Measurements from ENCODE around the gene CCDC24. TPM values are rescaled to one million over a fixed set of nuclear protein-coding genes. Genes with fewer than 3 reads are reported as not detected.
A peak's percentile ranks its signal among the peaks of the same experiment; 100 is the strongest.

CCDC24 gene
- polyA plus RNA-seq, 3 donors from 2014 or later = 1.4 to 4.1 TPM; not detected in 1

GRCh38 chr1:44045064-44045463, 53.7 kb downstream of the CCDC24 start:
- H3K9me3 Mint-ChIP-seq = no peaks in the 10 kb centered on the region
- no peaks in the 10 kb centered on the region for H3K36me3 Mint-ChIP-seq
- peaks cover 6 to 7% (median 7%) of the 10 kb centered on the region in 3 donors for H3K27me3 Mint-ChIP-seq (ENCODE audit: low read depth in 3 of 3)
- no peak overlapping the region for H3K4me3 Mint-ChIP-seq
- peak overlapping the region in 1 of 6 donors; percentile 70 for H3K27ac Mint-ChIP-seq
- no peaks in the 10 kb centered on the region for H3K4me1 Mint-ChIP-seq
- no peak for DNase-seq

Other genes starting within 250 kb of the CCDC24 start
- not detected for gene ARTN, start 57.8 kb upstream of the CCDC24 start, polyA plus RNA-seq
- 10 to 100 TPM in 2 of 3 donors, 1 to 10 TPM in 1; 9.8 to 18.6 (median 10.3) TPM for gene IPO13, start 44.6 kb upstream of the CCDC24 start, polyA plus RNA-seq
- gene DPH2, start 21.6 kb upstream of the CCDC24 start, polyA plus RNA-seq = 10 to 100 TPM; 20.0 to 29.0 (median 21.4) TPM
- gene ATP6V0B, start 16.6 kb upstream of the CCDC24 start, polyA plus RNA-seq = 100 to 1,000 TPM; 227 to 425 (median 395) TPM
- 1 to 10 TPM in 1 of 3 donors, under 1 TPM in 2; 0.48 to 1.6 (median 0.59) TPM for gene B4GALT2, start 12.4 kb upstream of the CCDC24 start, polyA plus RNA-seq
- not detected for gene SLC6A9, start 39.9 kb downstream of the CCDC24 start, polyA plus RNA-seq
- gene KLF17, start 127.2 kb downstream of the CCDC24 start, polyA plus RNA-seq = not detected
- gene KLF18, start 150.0 kb downstream of the CCDC24 start, polyA plus RNA-seq = not detected
- 10 to 100 TPM; 29.4 to 44.3 (median 39.8) TPM for gene DMAP1, start 221.9 kb downstream of the CCDC24 start, polyA plus RNA-seq

All from immature natural killer cell (primary cell).